ENCODE measurements around the gene KIF3A.

The KIF3A gene

GRCh38 chr5:132751444-132751843, 14.1 kb upstream of the KIF3A start:
- peaks cover 13% of the 10 kb centered on the region for H3K4me1 ChIP-seq (ENCODE audit: control insufficient read depth, insufficient read depth, low read length)
- no peak overlapping the region for H3K4me3 ChIP-seq (ENCODE audit: low read length)
- H3K36me3 ChIP-seq (ENCODE audit: insufficient read depth, low read length), result no peaks in the 10 kb centered on the region
- peak overlapping the region; percentile 26 for H3K4me2 ChIP-seq (ENCODE audit: low read length)
- no peaks in the 10 kb centered on the region for H3K9me3 ChIP-seq (replicated peaks; ENCODE audit: low read length)
- peaks cover 29% of the 10 kb centered on the region for H3K27me3 ChIP-seq (ENCODE audit: control insufficient read depth, insufficient read depth, low read length)
- no peak overlapping the region for H3K9ac ChIP-seq (ENCODE audit: low read depth, low read length)

- Histone ChIP-seq H3K27me3 (ENCODE audit: control insufficient read depth, insufficient read depth, low read length) (peaks cover 37% of the 10 kb centered on the region), H3K9me3 (replicated peaks; ENCODE audit: low read length) (no peaks in the 10 kb centered on the region), H3K4me2 (ENCODE audit: low read length) (peak overlapping the region; percentile 26)
Observed at GRCh38 chr5:132750471-132751230, 13.3 kb upstream of the KIF3A start.

GRCh38 chr5:132749506-132749905, 12.2 kb upstream of the KIF3A start:
- no peak overlapping the region for H3K4me3 ChIP-seq (ENCODE audit: low read length)
- no peak overlapping the region for H3K9ac ChIP-seq (ENCODE audit: low read depth, low read length)
- H3K9me3 ChIP-seq (replicated peaks; ENCODE audit: low read length), result no peaks in the 10 kb centered on the region
- H3K27me3 ChIP-seq (ENCODE audit: control insufficient read depth, insufficient read depth, low read length), result peaks cover 46% of the 10 kb centered on the region
- H3K36me3 ChIP-seq (ENCODE audit: insufficient read depth, low read length), result no peaks in the 10 kb centered on the region
- no peak overlapping the region for H3K4me2 ChIP-seq (ENCODE audit: low read length)
- H3K4me1 ChIP-seq (ENCODE audit: control insufficient read depth, insufficient read depth, low read length), result peaks cover 13% of the 10 kb centered on the region

More at GRCh38 chr5:132750471-132751230, 13.3 kb upstream of the KIF3A start:
- no peak overlapping the region for H3K4me3 ChIP-seq (ENCODE audit: low read length)
- H3K36me3 ChIP-seq (ENCODE audit: insufficient read depth, low read length), result no peaks in the 10 kb centered on the region
- H3K4me1 ChIP-seq (ENCODE audit: control insufficient read depth, insufficient read depth, low read length), result peaks cover 13% of the 10 kb centered on the region
- H3K9ac ChIP-seq (ENCODE audit: low read depth, low read length), result no peak overlapping the region

GRCh38 chr5:132748522-132749000, 11.2 kb upstream of the KIF3A start:
- H3K9me3 ChIP-seq (replicated peaks; ENCODE audit: low read length), result no peaks in the 10 kb centered on the region
- no peak overlapping the region for H3K9ac ChIP-seq (ENCODE audit: low read depth, low read length)
- peaks cover 13% of the 10 kb centered on the region for H3K4me1 ChIP-seq (ENCODE audit: control insufficient read depth, insufficient read depth, low read length)
- H3K27me3 ChIP-seq (ENCODE audit: control insufficient read depth, insufficient read depth, low read length), result peaks cover 46% of the 10 kb centered on the region
- no peaks in the 10 kb centered on the region for H3K36me3 ChIP-seq (ENCODE audit: insufficient read depth, low read length)
- H3K4me2 ChIP-seq (ENCODE audit: low read length), result no peak overlapping the region
- H3K4me3 ChIP-seq (ENCODE audit: low read length), result no peak overlapping the region

- Histone ChIP-seq H3K4me2 (ENCODE audit: low read length) (peak overlapping the region; percentile 70), H3K36me3 (ENCODE audit: insufficient read depth, low read length) (no peaks in the 10 kb centered on the region), H3K4me3 (ENCODE audit: low read length) (peak overlapping the region; percentile 61), H3K9ac (ENCODE audit: low read depth, low read length) (no peak overlapping the region), H3K4me1 (ENCODE audit: control insufficient read depth, insufficient read depth, low read length) (peaks cover 13% of the 10 kb centered on the region), H3K9me3 (replicated peaks; ENCODE audit: low read length) (no peaks in the 10 kb centered on the region), H3K27me3 (ENCODE audit: control insufficient read depth, insufficient read depth, low read length) (peaks cover 46% of the 10 kb centered on the region)
Observed at GRCh38 chr5:132747616-132748440, 10.5 kb upstream of the KIF3A start.

- Histone ChIP-seq H3K9me3 (replicated peaks; ENCODE audit: low read length) (no peaks in the 10 kb centered on the region), H3K27me3 (ENCODE audit: control insufficient read depth, insufficient read depth, low read length) (peaks cover 49% of the 10 kb centered on the region), H3K9ac (ENCODE audit: low read depth, low read length) (no peak within 1 kb of the TSS), H3K4me2 (ENCODE audit: low read length) (peak within 1 kb of the TSS; percentile 70), H3K4me3 (ENCODE audit: low read length) (peak within 1 kb of the TSS; percentile 61), H3K36me3 (ENCODE audit: insufficient read depth, low read length) (no peaks in the 10 kb centered on the region), H3K4me1 (ENCODE audit: control insufficient read depth, insufficient read depth, low read length) (peaks cover 13% of the 10 kb centered on the region)
Observed at GRCh38 chr5:132746954-132747615, 9.7 kb upstream of the KIF3A start, which contains the start of gene CCNI2. CCNI2 (plus strand) TSS chr5:132747426; CDS start chr5:132747496, 70 bp downstream.

- H3K4me3 ChIP-seq (ENCODE audit: low read length), result no peak overlapping the region
- peaks cover 54% of the 10 kb centered on the region for H3K27me3 ChIP-seq (ENCODE audit: control insufficient read depth, insufficient read depth, low read length)
- H3K9ac ChIP-seq (ENCODE audit: low read depth, low read length), result no peak overlapping the region
- H3K4me1 ChIP-seq (ENCODE audit: control insufficient read depth, insufficient read depth, low read length), result peaks cover 10% of the 10 kb centered on the region
- H3K4me2 ChIP-seq (ENCODE audit: low read length), result peak overlapping the region; percentile 70
- no peaks in the 10 kb centered on the region for H3K36me3 ChIP-seq (ENCODE audit: insufficient read depth, low read length)
- no peaks in the 10 kb centered on the region for H3K9me3 ChIP-seq (replicated peaks; ENCODE audit: low read length)
Observed at GRCh38 chr5:132746592-132746953, 9.2 kb upstream of the KIF3A start.

- H3K9me3 ChIP-seq (replicated peaks; ENCODE audit: low read length), result no peaks in the 10 kb centered on the region
Observed at GRCh38 chr5:132744659-132745058, 7.3 kb upstream of the KIF3A start.

GRCh38 chr5:132742626-132743025, 5.3 kb upstream of the KIF3A start:
- H3K9ac ChIP-seq (ENCODE audit: low read depth, low read length), result no peak overlapping the region
- H3K4me2 ChIP-seq (ENCODE audit: low read length), result no peak overlapping the region
- H3K4me1 ChIP-seq (ENCODE audit: control insufficient read depth, insufficient read depth, low read length), result peaks cover 3% of the 10 kb centered on the region
- no peaks in the 10 kb centered on the region for H3K9me3 ChIP-seq (replicated peaks; ENCODE audit: low read length)
- no peak overlapping the region for H3K4me3 ChIP-seq (ENCODE audit: low read length)
- H3K27me3 ChIP-seq (ENCODE audit: control insufficient read depth, insufficient read depth, low read length), result peaks cover 43% of the 10 kb centered on the region
- no peaks in the 10 kb centered on the region for H3K36me3 ChIP-seq (ENCODE audit: insufficient read depth, low read length)

More at GRCh38 chr5:132744659-132745058, 7.3 kb upstream of the KIF3A start:
- no peaks in the 10 kb centered on the region for H3K36me3 ChIP-seq (ENCODE audit: insufficient read depth, low read length)
- H3K4me2 ChIP-seq (ENCODE audit: low read length), result no peak overlapping the region
- H3K4me3 ChIP-seq (ENCODE audit: low read length), result no peak overlapping the region
- H3K9ac ChIP-seq (ENCODE audit: low read depth, low read length), result no peak overlapping the region
- peaks cover 59% of the 10 kb centered on the region for H3K27me3 ChIP-seq (ENCODE audit: control insufficient read depth, insufficient read depth, low read length)
- H3K4me1 ChIP-seq (ENCODE audit: control insufficient read depth, insufficient read depth, low read length), result no peaks in the 10 kb centered on the region

GRCh38 chr5:132742158-132742557, 4.8 kb upstream of the KIF3A start:
- Histone ChIP-seq H3K27me3 (ENCODE audit: control insufficient read depth, insufficient read depth, low read length) (peaks cover 38% of the 10 kb centered on the region), H3K4me3 (ENCODE audit: low read length) (no peak overlapping the region), H3K9me3 (replicated peaks; ENCODE audit: low read length) (no peaks in the 10 kb centered on the region), H3K4me2 (ENCODE audit: low read length) (no peak overlapping the region), H3K36me3 (ENCODE audit: insufficient read depth, low read length) (no peaks in the 10 kb centered on the region), H3K9ac (ENCODE audit: low read depth, low read length) (no peak overlapping the region), H3K4me1 (ENCODE audit: control insufficient read depth, insufficient read depth, low read length) (peaks cover 4% of the 10 kb centered on the region)

- Histone ChIP-seq H3K27me3 (ENCODE audit: control insufficient read depth, insufficient read depth, low read length) (peaks cover 15% of the 10 kb centered on the region), H3K4me2 (ENCODE audit: low read length) (no peak overlapping the region), H3K9me3 (replicated peaks; ENCODE audit: low read length) (no peaks in the 10 kb centered on the region), H3K4me3 (ENCODE audit: low read length) (no peak overlapping the region), H3K4me1 (ENCODE audit: control insufficient read depth, insufficient read depth, low read length) (peaks cover 8% of the 10 kb centered on the region), H3K9ac (ENCODE audit: low read depth, low read length) (no peak overlapping the region), H3K36me3 (ENCODE audit: insufficient read depth, low read length) (no peaks in the 10 kb centered on the region)
Observed at GRCh38 chr5:132739232-132739631, 1.9 kb upstream of the KIF3A start.
